GM23338 (cell line): ENCODE measurements around the gene GRM8. TPM values are rescaled to one million over a fixed set of nuclear protein-coding genes. Genes with fewer than 3 reads are reported as not detected.

Experiments used
- ATAC-seq: fragments of 200-7000 bp; cut with Tn5 transposase; 3 replicates; pipeline ENCODE4 v1.9.1; 2020
- DNase-seq: peaks from one replicate; pipeline ENCODE4 v3.0.0-alpha.2; 2015; ENCODE audit warnings: low spot score
- H2AFZ ChIP-seq: fragments of 200-600 bp; sonication (generic); 2 replicates; pipeline ENCODE4 v1.8.0; 2016; ENCODE audit warnings: antibody characterized with exemption, mild to moderate bottlenecking, moderate library complexity
- H3F3A ChIP-seq: fragments of 200-600 bp; sonication (generic); replicated peaks from 2 replicates; pipeline ENCODE4 v1.8.0; 2017; ENCODE audit warnings: antibody characterized with exemption, mixed run types, low read depth
- H3K27ac ChIP-seq: fragments of 200-600 bp; sonication (generic); 2 replicates; pipeline ENCODE4 v1.6.1; 2016; ENCODE audit warnings: low read depth
- H3K27me3 ChIP-seq: fragments of 200-600 bp; sonication (generic); 2 replicates; pipeline ENCODE4 v1.8.0; 2016; ENCODE audit warnings: mild to moderate bottlenecking, mixed run types, moderate library complexity; ENCODE audit not compliant: insufficient read depth
- H3K36me3 ChIP-seq: fragments of 200-600 bp; sonication (generic); 2 replicates; pipeline ENCODE4 v1.8.0; 2016; ENCODE audit warnings: mild to moderate bottlenecking; ENCODE audit not compliant: insufficient read depth
- H3K4me1 ChIP-seq: fragments of 200-600 bp; sonication (generic); 2 replicates; pipeline ENCODE4 v1.8.0; 2016; ENCODE audit warnings: mild to moderate bottlenecking, moderate library complexity; ENCODE audit not compliant: insufficient read depth
- H3K4me2 ChIP-seq: fragments of 200-600 bp; sonication (generic); 2 replicates; pipeline ENCODE4 v1.7.1; 2017; ENCODE audit warnings: mixed run types
- H3K4me3 ChIP-seq: fragments of 200-600 bp; sonication (generic); 2 replicates; pipeline ENCODE4 v1.6.1; 2016; ENCODE audit warnings: mixed run types
- H3K79me2 ChIP-seq: fragments of 200-600 bp; sonication (generic); replicated peaks from 2 replicates; pipeline ENCODE4 v1.8.0; 2017; ENCODE audit warnings: mild to moderate bottlenecking; ENCODE audit not compliant: insufficient read depth
- H3K9me2 ChIP-seq: fragments of 200-600 bp; sonication (generic); 2 replicates; pipeline ENCODE4 v1.8.0; 2017; ENCODE audit not compliant: insufficient read depth
- H4K20me1 ChIP-seq: fragments of 200-600 bp; sonication (generic); replicated peaks from 2 replicates; pipeline ENCODE4 v1.8.0; 2017; ENCODE audit warnings: mild to moderate bottlenecking; ENCODE audit not compliant: insufficient read depth
- H3K27ac Mint-ChIP-seq: 2 replicates; pipeline ENCODE4 v1.8.0; 2020; ENCODE audit warnings: inconsistent platforms, mild to moderate bottlenecking, moderate library complexity, mixed read lengths
- H3K27me3 Mint-ChIP-seq: 3 replicates; pipeline ENCODE4 v1.8.0; 2022; ENCODE audit warnings: low read depth, mild to moderate bottlenecking, moderate library complexity, mixed read lengths, inconsistent platforms; ENCODE audit not compliant: insufficient read depth, poor library complexity
- H3K36me3 Mint-ChIP-seq: 3 replicates; pipeline ENCODE4 v1.8.0; 2021; ENCODE audit warnings: low read depth, mild to moderate bottlenecking, inconsistent platforms, moderate library complexity, mixed read lengths
- H3K4me1 Mint-ChIP-seq: 3 replicates; pipeline ENCODE4 v1.8.0; 2020; ENCODE audit warnings: mild to moderate bottlenecking, inconsistent platforms, mixed read lengths
- H3K4me3 Mint-ChIP-seq: 3 replicates; pipeline ENCODE4 v1.8.0; 2021; ENCODE audit warnings: moderate library complexity, mild to moderate bottlenecking, inconsistent platforms, mixed read lengths
- H3K9me3 Mint-ChIP-seq: 3 replicates; pipeline ENCODE4 v1.8.0; 2020; ENCODE audit warnings: moderate library complexity, mild to moderate bottlenecking, inconsistent platforms, mixed read lengths
- CREB1 ChIP-seq: fragments of 250-450 bp; sonication (Bioruptor Pico); IDR thresholded peaks from 2 replicates; pipeline ENCODE4 v1.5.0; 2020; ENCODE audit warnings: low read depth, mild to moderate bottlenecking, moderate library complexity
- CTCF ChIP-seq, 2 experiments: fragments of 200-600 bp in 1 of 2; sonication (generic) in 1 of 2; conservative IDR thresholded peaks; 2 replicates each; pipeline versions ENCODE4 v1.5.1 to v1.6.1; 2016 to 2017; ENCODE audit warnings: antibody characterized with exemption in 2 of 2, low read depth in 2 of 2, mild to moderate bottlenecking in 2 of 2, moderate library complexity in 1 of 2
- ETS1 ChIP-seq: IDR thresholded peaks from 2 replicates; pipeline ENCODE4 v1.6.1; 2016; ENCODE audit warnings: antibody characterized with exemption
- EZH2 ChIP-seq: fragments of 200-600 bp; sonication (generic); IDR thresholded peaks from one replicate; pipeline ENCODE4 v1.8.0; 2017; ENCODE audit warnings: antibody characterized with exemption, mild to moderate bottlenecking, low read depth; ENCODE audit not compliant: unreplicated experiment
- EZH2phosphoT487 ChIP-seq: fragments of 200-600 bp; sonication (generic); IDR thresholded peaks from one replicate; pipeline ENCODE4 v1.8.1; 2018; ENCODE audit warnings: antibody characterized with exemption; ENCODE audit not compliant: unreplicated experiment
- JUNB ChIP-seq: IDR thresholded peaks from one replicate; pipeline ENCODE4 v1.6.1; 2016; ENCODE audit warnings: antibody characterized with exemption; ENCODE audit not compliant: unreplicated experiment
- NANOG ChIP-seq: IDR thresholded peaks from 2 replicates; pipeline ENCODE4 v1.6.1; 2016; ENCODE audit warnings: antibody characterized with exemption, borderline replicate concordance
- POLR2AphosphoS5 ChIP-seq: IDR thresholded peaks from 2 replicates; pipeline ENCODE4 v1.6.1; 2016; ENCODE audit warnings: antibody characterized with exemption, low read depth
- REST ChIP-seq: IDR thresholded peaks from one replicate; pipeline ENCODE4 v1.6.1; 2018; ENCODE audit warnings: antibody characterized with exemption; ENCODE audit not compliant: unreplicated experiment
- STAT1 ChIP-seq: IDR thresholded peaks from one replicate; pipeline ENCODE4 v1.6.1; 2016; ENCODE audit warnings: antibody characterized with exemption; ENCODE audit not compliant: unreplicated experiment
- ZNF114 ChIP-seq: fragments of 250-450 bp; sonication (Bioruptor Pico); IDR thresholded peaks from 2 replicates; pipeline ENCODE4 v1.5.0; 2020; ENCODE audit warnings: mild to moderate bottlenecking, moderate library complexity
- ZNF331 ChIP-seq: fragments of 250-450 bp; sonication (Bioruptor Pico); IDR thresholded peaks from 2 replicates; pipeline ENCODE4 v1.5.0; 2020; ENCODE audit warnings: low read depth, mild to moderate bottlenecking, moderate library complexity
- ZNF462 ChIP-seq: fragments of 250-450 bp; sonication (Bioruptor Pico); IDR thresholded peaks from 2 replicates; pipeline ENCODE4 v1.5.0; 2020; ENCODE audit warnings: mild to moderate bottlenecking, moderate library complexity
- polyA plus RNA-seq: library from polyadenylated mRNA; unstranded; fragments of >200 nt; fragmentation: Nextera tagmentation; extraction: Ambion mirVana; gene quantifications from 2 replicates; pipeline ENCODE4 v1.2.1, GENCODE V29; 2016
- total RNA-seq: library from RNA; depleted of rRNA; stranded (reverse); fragments of >200 nt; shearing (Covaris generic); gene quantifications from 2 replicates; pipeline ENCODE4 v1.2.3, GENCODE V29; 2014

Gene GRM8
- total and polyA plus RNA-seq, 2 experiments from 2014 or later, result 1.9 to 6.6 TPM

- Histone ChIP-seq H3K36me3 (no peaks in the 10 kb centered on the region), H3K27me3 (no peaks in the 10 kb centered on the region), H3K4me1 (no peaks in the 10 kb centered on the region), H3K4me3 (no peak overlapping the region), H3K4me2 (no peak overlapping the region), H2AFZ (no peak overlapping the region), H3F3A (no peaks in the 10 kb centered on the region), H3K9me2 (no peaks in the 10 kb centered on the region), H4K20me1 (no peaks in the 10 kb centered on the region), H3K79me2 (no peaks in the 10 kb centered on the region), H3K27ac (no peak overlapping the region)
- Mint-ChIP-seq H3K4me3 (no peak overlapping the region), H3K9me3 (no peaks in the 10 kb centered on the region), H3K36me3 (no peaks in the 10 kb centered on the region), H3K27me3 (no peaks in the 10 kb centered on the region), H3K4me1 (no peaks in the 10 kb centered on the region), H3K27ac (no peak overlapping the region)
- DNase-seq, result no peak
- TF ChIP-seq CTCF (conservative IDR thresholded peaks at IDR 0.05; ENCODE audit: low read depth in 2 of 2) (no peak), ETS1 (no peak), EZH2 (no peak), ZNF462 (no peak), ZNF114 (CRISPR knock-in tag) (no peak), POLR2AphosphoS5 (no peak), NANOG (no peak), REST (no peak), CREB1 (CRISPR knock-in tag) (no peak), EZH2phosphoT487 (no peak), STAT1 (no peak), ZNF331 (no peak), JUNB (no peak)
- ATAC-seq, result no peak
Measured at GRCh38 chr7:126838194-126838593, 414.5 kb downstream of the GRM8 start.
